ENCODE results near the gene MAD1L1.

DNA sequence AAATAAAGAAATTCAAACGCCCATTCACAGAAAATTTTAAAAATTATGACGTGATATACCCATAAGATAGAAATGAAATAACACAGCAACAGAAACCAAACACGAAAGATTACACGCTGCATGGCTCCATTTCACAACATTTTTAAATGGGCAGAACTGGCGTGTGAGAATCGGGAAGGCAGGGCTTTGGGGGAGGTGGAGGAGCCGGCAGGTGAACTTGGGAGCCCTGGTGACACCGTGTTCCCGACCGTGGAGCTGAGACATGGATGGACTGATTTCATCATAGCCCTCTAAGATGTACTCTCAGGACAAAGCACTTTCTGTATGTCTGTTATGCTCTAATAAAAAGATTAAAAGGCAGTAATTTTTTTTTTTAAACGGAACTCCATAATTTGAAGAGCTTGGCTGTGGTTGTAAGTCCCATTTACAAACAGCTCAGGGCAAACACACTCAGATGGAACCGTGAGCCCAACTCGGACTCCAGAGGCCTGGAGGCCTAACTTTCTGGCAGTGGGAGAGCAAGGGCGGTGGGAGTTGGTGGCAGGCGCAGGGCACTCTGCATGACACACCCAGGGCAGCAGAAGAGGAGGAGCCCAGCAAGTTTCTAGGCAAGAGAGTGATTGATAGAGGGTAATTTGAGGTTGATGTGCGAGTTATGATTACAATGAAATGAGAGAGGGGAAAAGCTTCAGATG lies 203.4 kb downstream of the MAD1L1 start:
- TF ChIP-seq ZNF468 (CRISPR knock-in tag; IDR thresholded peaks at IDR 0.05) (no peak), ZNF225 (CRISPR knock-in tag; IDR thresholded peaks at IDR 0.05) (no peak), GABPA (IDR thresholded peaks at IDR 0.05; ENCODE audit: low read depth, low read length) (no peak), GABPA (CRISPR knock-in tag; IDR thresholded peaks at IDR 0.05; ENCODE audit: low read depth) (no peak), CHCHD3 (CRISPR knock-in tag; IDR thresholded peaks at IDR 0.05) (no peak), ZNF121 (CRISPR knock-in tag; IDR thresholded peaks at IDR 0.05) (no peak), TAF1 (CRISPR knock-in tag; IDR thresholded peaks at IDR 0.05) (no peak), POLR2A (IDR thresholded peaks at IDR 0.05; ENCODE audit: insufficient read depth in 1 of 2, low read depth in 2 of 2, low read length in 2 of 2) (no peak), ZNF460 (CRISPR knock-in tag; IDR thresholded peaks at IDR 0.05; ENCODE audit: borderline replicate concordance) (no peak), TCF7 (IDR thresholded peaks at IDR 0.05; ENCODE audit: low read depth) (no peak), NR1H2 (CRISPR knock-in tag; IDR thresholded peaks at IDR 0.05; ENCODE audit: borderline replicate concordance, low read depth) (no peak)
- TF ChIP-seq, protein P1, sequence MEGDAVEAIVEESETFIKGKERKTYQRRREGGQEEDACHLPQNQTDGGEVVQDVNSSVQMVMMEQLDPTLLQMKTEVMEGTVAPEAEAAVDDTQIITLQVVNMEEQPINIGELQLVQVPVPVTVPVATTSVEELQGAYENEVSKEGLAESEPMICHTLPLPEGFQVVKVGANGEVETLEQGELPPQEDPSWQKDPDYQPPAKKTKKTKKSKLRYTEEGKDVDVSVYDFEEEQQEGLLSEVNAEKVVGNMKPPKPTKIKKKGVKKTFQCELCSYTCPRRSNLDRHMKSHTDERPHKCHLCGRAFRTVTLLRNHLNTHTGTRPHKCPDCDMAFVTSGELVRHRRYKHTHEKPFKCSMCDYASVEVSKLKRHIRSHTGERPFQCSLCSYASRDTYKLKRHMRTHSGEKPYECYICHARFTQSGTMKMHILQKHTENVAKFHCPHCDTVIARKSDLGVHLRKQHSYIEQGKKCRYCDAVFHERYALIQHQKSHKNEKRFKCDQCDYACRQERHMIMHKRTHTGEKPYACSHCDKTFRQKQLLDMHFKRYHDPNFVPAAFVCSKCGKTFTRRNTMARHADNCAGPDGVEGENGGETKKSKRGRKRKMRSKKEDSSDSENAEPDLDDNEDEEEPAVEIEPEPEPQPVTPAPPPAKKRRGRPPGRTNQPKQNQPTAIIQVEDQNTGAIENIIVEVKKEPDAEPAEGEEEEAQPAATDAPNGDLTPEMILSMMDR (CRISPR knock-in tag; IDR thresholded peaks at IDR 0.05) = no peak
- TF ChIP-seq, protein P2, sequence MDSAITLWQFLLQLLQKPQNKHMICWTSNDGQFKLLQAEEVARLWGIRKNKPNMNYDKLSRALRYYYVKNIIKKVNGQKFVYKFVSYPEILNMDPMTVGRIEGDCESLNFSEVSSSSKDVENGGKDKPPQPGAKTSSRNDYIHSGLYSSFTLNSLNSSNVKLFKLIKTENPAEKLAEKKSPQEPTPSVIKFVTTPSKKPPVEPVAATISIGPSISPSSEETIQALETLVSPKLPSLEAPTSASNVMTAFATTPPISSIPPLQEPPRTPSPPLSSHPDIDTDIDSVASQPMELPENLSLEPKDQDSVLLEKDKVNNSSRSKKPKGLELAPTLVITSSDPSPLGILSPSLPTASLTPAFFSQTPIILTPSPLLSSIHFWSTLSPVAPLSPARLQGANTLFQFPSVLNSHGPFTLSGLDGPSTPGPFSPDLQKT (CRISPR knock-in tag; IDR thresholded peaks at IDR 0.05; ENCODE audit: borderline replicate concordance) = no peak
- TF ChIP-seq, protein P3, sequence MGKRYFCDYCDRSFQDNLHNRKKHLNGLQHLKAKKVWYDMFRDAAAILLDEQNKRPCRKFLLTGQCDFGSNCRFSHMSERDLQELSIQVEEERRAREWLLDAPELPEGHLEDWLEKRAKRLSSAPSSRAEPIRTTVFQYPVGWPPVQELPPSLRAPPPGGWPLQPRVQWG (CRISPR knock-in tag; IDR thresholded peaks at IDR 0.05; ENCODE audit: borderline replicate concordance, low read depth) = no peak

Data from HepG2 (cell line).